Suprapubic skin (tissue), 4 donors: ENCODE data around the gene CASP9. TPM values are rescaled to one million over a fixed set of nuclear protein-coding genes. Genes with fewer than 3 reads are reported as not detected.
"Not testable (repeated sequence)": the region's sequence is repeated elsewhere in the genome, so short reads cannot be mapped to it uniquely, and the experiment has no call there.

ENCODE experiments used
- DNase-seq, 2 donors: peaks; one replicate each; pipeline ENCODE4 v3.0.0-alpha.2; 2019; ENCODE audit warnings: low spot score in 2 of 2
- H3K27ac ChIP-seq: fragments of 200-600 bp; sonication (generic); one replicate; pipeline ENCODE4 v1.5.1; 2019
- H3K27me3 ChIP-seq: fragments of 200-600 bp; sonication (generic); one replicate; pipeline ENCODE4 v1.5.1; 2019
- H3K36me3 ChIP-seq: fragments of 200-600 bp; sonication (generic); one replicate; pipeline ENCODE4 v1.5.1; 2019
- H3K4me1 ChIP-seq: fragments of 200-600 bp; sonication (generic); one replicate; pipeline ENCODE4 v1.5.1; 2019
- H3K4me3 ChIP-seq: fragments of 200-600 bp; sonication (generic); one replicate; pipeline ENCODE4 v1.5.1; 2019; ENCODE audit warnings: mild to moderate bottlenecking
- H3K9me3 ChIP-seq: fragments of 200-600 bp; sonication (generic); one replicate; pipeline ENCODE4 v1.5.1; 2019
- EP300 ChIP-seq: sonication (generic); formaldehyde crosslinking; IDR thresholded peaks from one replicate; pipeline ENCODE4 v1.6.1; 2017; ENCODE audit warnings: antibody characterized with exemption
- POLR2A ChIP-seq, 2 donors: fragments of 450-650 bp; IDR thresholded peaks; one replicate each; pipeline ENCODE4 v1.6.1; 2017; ENCODE audit warnings: antibody characterized with exemption in 2 of 2, mild to moderate bottlenecking in 2 of 2, moderate library complexity in 2 of 2
- POLR2AphosphoS5 ChIP-seq, 3 donors: sonication (generic); formaldehyde crosslinking; IDR thresholded peaks; one replicate each; pipeline ENCODE4 v1.6.1; 2017; ENCODE audit warnings: antibody characterized with exemption in 3 of 3
- WGBS: methylation state at CpG from one replicate; pipeline ENCODE4 v1.1.5; 2018; 5-methylcytosine and 5-hydroxymethylcytosine counted together
- total RNA-seq, 4 donors: library from RNA; depleted of rRNA; stranded (reverse); fragments of >200 nt; gene quantifications; one replicate each; pipeline ENCODE4 v1.1.0, GENCODE V29; 2016
- TF ChIP-seq, protein P1 (sequence below), 2 donors: fragments of 200-600 bp in 1 of 2; fragments of 450-650 bp in 1 of 2; sonication (generic) in 1 of 2; IDR thresholded peaks; one replicate each; pipeline ENCODE4 v1.5.1; 2016 to 2019; ENCODE audit warnings: antibody characterized with exemption in 2 of 2, mild to moderate bottlenecking in 1 of 2, moderate library complexity in 1 of 2

CASP9 gene
- total RNA-seq, 4 donors from 2014 or later: 7.0 to 12.6 (median 9.7) TPM

- TF ChIP-seq POLR2AphosphoS5 (IDR thresholded peaks at IDR 0.05) (no peak), EP300 (no peak)
- TF ChIP-seq, protein P1, sequence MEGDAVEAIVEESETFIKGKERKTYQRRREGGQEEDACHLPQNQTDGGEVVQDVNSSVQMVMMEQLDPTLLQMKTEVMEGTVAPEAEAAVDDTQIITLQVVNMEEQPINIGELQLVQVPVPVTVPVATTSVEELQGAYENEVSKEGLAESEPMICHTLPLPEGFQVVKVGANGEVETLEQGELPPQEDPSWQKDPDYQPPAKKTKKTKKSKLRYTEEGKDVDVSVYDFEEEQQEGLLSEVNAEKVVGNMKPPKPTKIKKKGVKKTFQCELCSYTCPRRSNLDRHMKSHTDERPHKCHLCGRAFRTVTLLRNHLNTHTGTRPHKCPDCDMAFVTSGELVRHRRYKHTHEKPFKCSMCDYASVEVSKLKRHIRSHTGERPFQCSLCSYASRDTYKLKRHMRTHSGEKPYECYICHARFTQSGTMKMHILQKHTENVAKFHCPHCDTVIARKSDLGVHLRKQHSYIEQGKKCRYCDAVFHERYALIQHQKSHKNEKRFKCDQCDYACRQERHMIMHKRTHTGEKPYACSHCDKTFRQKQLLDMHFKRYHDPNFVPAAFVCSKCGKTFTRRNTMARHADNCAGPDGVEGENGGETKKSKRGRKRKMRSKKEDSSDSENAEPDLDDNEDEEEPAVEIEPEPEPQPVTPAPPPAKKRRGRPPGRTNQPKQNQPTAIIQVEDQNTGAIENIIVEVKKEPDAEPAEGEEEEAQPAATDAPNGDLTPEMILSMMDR (IDR thresholded peaks at IDR 0.05): no peak
- no peak for DNase-seq
- Histone ChIP-seq H3K36me3 (no peaks in the 10 kb centered on the region), H3K4me3 (no peak overlapping the region), H3K27me3 (no peaks in the 10 kb centered on the region), H3K4me1 (peaks cover 8% of the 10 kb centered on the region), H3K9me3 (no peaks in the 10 kb centered on the region), H3K27ac (no peak overlapping the region)
- WGBS: 93% methylated on average over 9 of the region's 9 CpGs
Observed at GRCh38 chr1:15460708-15461095, 63.3 kb downstream of the CASP9 start.

GRCh38 chr1:15459771-15460707, 64.0 kb downstream of the CASP9 start:
- no peaks in the 10 kb centered on the region for H3K27me3 ChIP-seq
- H3K36me3 ChIP-seq: no peaks in the 10 kb centered on the region
- no peak overlapping the region for H3K27ac ChIP-seq
- TF ChIP-seq, protein P1 (IDR thresholded peaks at IDR 0.05): no peak
- TF ChIP-seq EP300 (no peak), POLR2A (IDR thresholded peaks at IDR 0.05) (no peak), POLR2AphosphoS5 (IDR thresholded peaks at IDR 0.05) (no peak)
- WGBS: 47% methylated on average over 10 of the region's 10 CpGs
- H3K4me3 ChIP-seq: no peak overlapping the region
- H3K4me1 ChIP-seq: peaks cover 8% of the 10 kb centered on the region
- no peaks in the 10 kb centered on the region for H3K9me3 ChIP-seq
- no peak for DNase-seq

DNA sequence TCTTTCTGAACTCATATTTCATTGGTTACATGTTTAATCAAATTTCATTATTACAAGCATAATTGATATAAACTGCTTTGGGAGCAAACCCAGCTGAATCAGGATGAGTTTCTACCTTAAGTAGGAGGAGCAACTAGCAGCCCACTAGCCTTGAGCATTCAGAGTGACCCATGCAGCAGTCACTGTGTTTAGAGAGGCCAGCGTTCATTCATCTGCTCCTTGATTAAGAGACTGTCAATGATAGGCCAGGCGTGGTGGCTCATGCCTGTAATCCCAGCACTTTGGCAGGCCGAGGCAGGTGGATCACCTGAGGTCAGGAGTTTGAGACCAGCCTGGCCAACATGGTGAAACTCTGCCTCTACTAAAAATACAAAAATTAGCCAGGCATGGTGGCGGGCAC, 65.6 kb downstream of the CASP9 start:
- H3K4me1 ChIP-seq, H3K9me3 ChIP-seq, DNase-seq, H3K27ac ChIP-seq, H3K4me3 ChIP-seq, H3K27me3 ChIP-seq, H3K36me3 ChIP-seq: not testable (repeated sequence)
- 91% methylated on average over 4 of the region's 4 CpGs for WGBS

- no peaks in the 10 kb centered on the region for H3K36me3 ChIP-seq
Observed at GRCh38 chr1:15457585-15457984, 66.4 kb downstream of the CASP9 start.

GRCh38 chr1:15456313-15456954, 67.6 kb downstream of the CASP9 start, which contains the start of gene CELA2A:
TSS of gene CELA2A (plus strand) at chr1:15456732. CDS start at chr1:15456754, 22 bp downstream.
- Histone ChIP-seq H3K36me3 (no peaks in the 10 kb centered on the region), H3K27me3 (peaks cover 1% of the 10 kb centered on the region), H3K4me3 (no peak within 1 kb of the TSS), H3K4me1 (peaks cover 5% of the 10 kb centered on the region), H3K9me3 (no peaks in the 10 kb centered on the region), H3K27ac (no peak within 1 kb of the TSS)
- TF ChIP-seq, protein P1 (IDR thresholded peaks at IDR 0.05): no peak
- TF ChIP-seq POLR2AphosphoS5 (IDR thresholded peaks at IDR 0.05): no peak
- no peak for TF ChIP-seq POLR2A (IDR thresholded peaks at IDR 0.05)
- TF ChIP-seq EP300: no peak
- DNase-seq: no peak
- WGBS: 93% methylated on average over 8 of the region's 8 CpGs

More at GRCh38 chr1:15457585-15457984, 66.4 kb downstream of the CASP9 start:
- TF ChIP-seq, protein P1 (IDR thresholded peaks at IDR 0.05): no peak
- Histone ChIP-seq H3K27me3 (no peaks in the 10 kb centered on the region), H3K27ac (no peak overlapping the region), H3K9me3 (no peaks in the 10 kb centered on the region), H3K4me1 (peaks cover 5% of the 10 kb centered on the region), H3K4me3 (no peak overlapping the region)
- WGBS: 89% methylated on average over 2 of the region's 2 CpGs
- DNase-seq: no peak
